GOT3 (cell line): ENCODE measurements around the gene IQCE.

Experiments
- DNase-seq: peaks from one replicate; lab custom pipeline; 2025; ENCODE audit warnings: mixed read lengths; lab: John Stamatoyannopoulos, UW

Gene IQCE

DNA sequence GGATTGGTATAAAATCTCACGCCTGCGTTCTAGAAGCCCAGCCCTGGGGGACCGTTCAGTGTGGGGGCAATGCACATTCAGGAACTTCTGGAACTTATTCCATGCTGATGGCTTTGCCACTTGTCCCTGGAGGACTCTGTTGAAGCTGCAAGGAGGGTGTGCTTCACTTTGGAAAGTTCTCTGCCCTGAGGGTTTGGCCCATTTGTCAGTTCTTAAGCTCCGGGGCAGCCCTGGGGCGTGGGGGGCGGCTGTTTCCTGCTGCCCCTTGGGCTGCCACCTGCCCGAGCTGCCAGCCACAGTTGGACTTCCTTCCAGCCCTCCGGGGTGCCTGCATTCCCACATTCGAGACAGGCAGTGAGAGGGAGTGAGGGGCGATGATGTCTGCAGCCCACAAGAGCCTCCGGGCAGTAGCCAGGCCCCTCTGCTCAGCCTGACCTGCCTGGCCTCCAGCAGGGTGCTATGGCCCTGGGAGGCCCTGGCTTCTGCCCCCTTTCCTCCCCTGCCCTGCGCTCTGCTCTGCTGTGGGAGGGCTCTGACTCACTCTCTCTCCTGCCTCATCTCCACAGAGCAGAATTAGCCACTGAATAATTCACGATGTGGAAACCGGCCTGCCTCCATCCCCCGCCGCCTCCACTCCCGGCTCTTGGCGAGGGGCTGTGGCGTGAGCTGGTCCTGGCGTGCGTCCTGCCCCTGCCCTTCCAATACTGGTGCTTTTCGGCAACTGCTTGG lies 74.9 kb downstream of the IQCE start:
- DNase-seq, result peak; percentile 60

DNA sequence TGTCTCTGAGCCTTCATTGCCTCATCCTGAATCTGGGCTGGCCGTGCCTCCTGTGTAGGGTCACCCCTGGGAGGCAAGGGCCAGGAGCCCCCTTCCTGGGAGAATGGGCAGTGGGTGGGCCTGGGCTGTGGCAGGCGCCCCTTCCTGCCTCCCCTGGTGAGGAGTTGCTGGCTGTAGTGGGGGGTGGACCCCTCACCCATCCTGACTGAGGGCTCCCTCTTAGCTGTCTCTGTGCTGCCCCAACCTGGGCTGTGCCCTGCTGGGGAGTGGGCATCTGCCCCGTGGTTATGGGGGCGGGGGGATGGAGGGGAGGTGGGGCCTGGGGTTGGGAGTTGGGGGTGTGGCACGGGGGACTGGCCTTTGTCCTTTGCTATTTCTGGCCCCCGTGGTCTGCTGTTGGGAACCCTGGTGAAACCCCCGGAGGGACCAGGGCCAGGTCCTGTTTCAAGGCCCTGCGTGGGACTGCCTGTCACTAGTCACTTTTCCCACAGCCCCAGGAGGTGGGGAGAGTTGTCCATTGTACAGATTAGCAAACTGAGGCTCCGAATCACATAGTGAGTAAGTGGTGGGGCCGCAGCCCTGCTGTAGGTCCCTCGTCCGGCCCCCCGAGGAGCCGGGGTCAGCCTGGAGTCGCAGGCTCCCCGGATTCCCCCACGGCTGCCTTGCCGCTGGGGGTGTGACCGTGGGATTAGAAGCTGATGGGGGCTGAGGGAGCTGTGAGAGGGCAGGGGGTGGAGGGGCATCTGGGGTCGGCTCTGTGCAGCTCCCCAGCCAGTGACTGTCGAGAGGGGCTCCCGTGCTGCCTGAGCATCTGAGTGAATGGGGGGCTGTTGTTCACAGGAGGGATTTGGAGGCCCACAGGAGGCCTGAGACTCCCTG lies 75.7 kb downstream of the IQCE start:
- no peak for DNase-seq

- DNase-seq, result no peak
Observed at GRCh38 chr7:2635148-2635668, 76.4 kb downstream of the IQCE start.

GRCh38 chr7:2635810-2636701 lies 77.3 kb downstream of the IQCE start:
- no peak for DNase-seq

GRCh38 chr7:2637066-2637471 lies 78.3 kb downstream of the IQCE start:
- DNase-seq, result no peak

DNA sequence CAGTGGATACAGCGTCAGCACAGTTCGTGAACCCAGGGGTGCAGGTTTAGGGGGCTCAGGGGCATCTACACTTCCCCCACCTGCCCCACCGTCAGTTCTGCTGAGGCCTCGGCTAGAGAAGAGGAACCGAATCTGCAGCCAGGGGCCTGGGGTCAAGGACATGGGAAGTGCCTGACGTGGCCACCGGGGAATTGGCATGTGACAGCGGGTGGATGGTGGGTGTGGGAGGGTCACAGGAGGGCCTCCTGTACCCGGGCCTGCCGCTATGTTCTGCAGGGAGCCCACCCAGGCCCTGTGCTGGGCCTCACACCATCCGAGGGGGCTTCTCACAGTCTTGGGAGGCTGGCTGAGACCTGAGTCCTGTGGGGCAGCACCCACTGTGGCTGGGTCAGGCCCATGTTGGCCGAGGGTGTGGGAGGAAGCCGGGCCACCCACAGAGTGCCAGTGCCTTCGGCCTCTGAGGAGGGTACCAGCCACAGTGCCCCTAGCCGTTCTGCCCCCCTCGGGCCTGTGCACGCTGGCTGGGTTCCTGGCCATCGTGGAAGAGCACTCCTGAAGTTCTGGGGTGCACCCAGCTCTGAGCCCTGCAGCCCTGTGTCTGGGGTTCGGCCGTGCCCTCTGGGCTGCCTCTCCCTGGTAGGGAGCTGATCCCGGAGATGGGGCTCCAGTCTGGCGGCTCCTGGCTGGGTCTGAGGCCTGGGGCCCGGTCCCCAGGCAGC lies 78.9 kb downstream of the IQCE start:
- no peak for DNase-seq

GRCh38 chr7:2638224-2638991 lies 79.6 kb downstream of the IQCE start:
- DNase-seq, result no peak

- no peak for DNase-seq
Observed at GRCh38 chr7:2639181-2639681, 80.5 kb downstream of the IQCE start.

DNA sequence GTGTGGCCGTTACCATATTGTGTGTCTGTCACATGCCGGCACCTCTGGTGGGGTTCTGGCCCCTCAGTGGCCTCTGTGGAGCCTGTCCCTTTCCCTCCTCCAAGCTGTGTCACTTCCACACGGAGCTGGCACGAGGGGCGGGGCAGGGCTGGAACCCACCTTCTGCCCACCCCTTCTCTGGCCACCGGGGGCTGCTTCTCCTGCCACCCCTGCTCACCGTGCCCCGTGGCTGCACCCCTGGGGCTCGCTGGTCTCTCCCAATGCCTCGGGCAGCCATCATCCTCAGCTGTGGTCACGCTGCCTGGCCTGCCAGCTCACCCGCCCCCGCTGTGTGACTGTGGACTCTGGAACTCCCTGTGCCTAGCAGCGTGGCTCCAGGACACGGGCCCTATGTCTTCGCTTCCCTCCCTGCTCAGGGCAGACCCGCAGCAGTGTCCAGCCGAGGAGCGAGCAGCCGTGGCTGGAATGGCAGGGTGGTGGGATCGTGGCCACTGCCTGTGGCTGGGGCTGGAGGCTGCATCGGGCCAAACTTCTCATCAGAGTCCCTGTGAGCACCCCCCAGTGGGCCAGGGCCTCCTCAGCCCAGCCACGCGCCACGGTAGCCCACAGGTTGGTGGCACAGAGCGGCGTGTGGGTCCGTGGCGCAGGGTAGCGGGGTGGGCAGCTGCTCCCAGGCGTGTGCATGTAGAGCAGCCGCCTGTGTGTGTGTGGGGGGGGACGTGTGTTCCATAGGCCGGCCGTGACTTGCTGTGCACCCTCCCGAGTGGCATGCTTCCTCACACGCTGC lies 81.1 kb downstream of the IQCE start:
- no peak for DNase-seq

DNA sequence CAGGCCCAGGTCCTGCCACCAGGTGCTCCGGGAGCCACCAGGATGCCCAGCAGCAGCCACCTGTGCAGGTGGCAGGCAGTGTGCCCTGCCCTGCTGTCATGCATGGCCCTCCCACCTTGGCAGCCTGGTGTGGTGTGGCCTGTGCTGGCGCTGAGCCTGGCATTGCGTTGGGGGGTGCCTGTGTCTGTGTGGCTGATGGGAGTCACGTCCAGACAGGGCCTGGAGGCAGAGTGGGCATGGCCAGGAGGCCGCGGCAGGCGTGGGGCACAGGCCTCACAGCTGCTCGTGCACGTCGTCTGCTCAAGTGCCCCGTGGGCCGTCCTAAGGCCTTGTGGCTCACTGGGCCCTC lies 81.7 kb downstream of the IQCE start:
- DNase-seq, result no peak

- DNase-seq, result no peak
Observed at GRCh38 chr7:2640846-2641316, 82.1 kb downstream of the IQCE start.

GRCh38 chr7:2641406-2642393 lies 82.9 kb downstream of the IQCE start:
- no peak for DNase-seq

DNA sequence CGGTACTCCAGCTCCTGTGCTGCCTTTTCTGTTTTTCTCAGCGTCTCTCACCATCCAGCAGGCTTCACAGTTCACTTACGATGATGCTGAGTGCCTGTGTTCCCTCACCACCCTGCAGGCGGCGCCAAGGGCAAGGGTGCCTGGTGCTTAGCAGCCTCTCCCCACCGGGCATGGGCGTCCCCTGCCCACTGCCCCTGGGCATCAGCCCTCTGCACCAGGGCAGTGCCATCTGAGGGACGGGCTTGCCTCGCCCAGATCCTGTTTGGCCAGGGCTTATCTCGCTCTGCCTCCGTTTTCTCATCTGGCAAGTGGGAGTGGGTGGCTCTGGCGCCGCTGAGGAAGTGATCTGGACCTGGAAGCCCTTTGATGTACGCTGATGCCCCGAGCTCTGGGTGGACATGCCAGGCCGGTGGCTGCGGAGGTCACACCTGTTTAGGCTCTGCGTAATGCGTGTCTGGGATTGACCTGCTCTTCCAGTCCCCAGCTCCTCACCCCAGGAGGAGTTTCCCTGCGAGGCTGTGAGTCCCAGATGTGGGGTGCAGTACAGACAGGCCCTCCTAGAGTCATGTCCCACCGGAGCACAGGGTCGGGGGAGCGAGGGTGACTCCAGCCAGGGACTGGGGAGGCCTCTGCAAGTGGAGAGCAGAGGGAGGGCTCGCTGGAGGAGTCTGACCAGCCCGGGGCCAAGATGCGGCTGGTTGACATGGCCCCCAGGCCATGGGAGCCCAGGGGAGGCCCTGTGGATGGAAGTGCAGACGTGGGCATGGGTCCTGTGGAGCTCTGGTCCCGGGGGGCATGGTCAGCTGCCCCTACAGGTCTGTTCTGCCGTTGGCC lies 84.8 kb downstream of the IQCE start:
- DNase-seq, result no peak

DNA sequence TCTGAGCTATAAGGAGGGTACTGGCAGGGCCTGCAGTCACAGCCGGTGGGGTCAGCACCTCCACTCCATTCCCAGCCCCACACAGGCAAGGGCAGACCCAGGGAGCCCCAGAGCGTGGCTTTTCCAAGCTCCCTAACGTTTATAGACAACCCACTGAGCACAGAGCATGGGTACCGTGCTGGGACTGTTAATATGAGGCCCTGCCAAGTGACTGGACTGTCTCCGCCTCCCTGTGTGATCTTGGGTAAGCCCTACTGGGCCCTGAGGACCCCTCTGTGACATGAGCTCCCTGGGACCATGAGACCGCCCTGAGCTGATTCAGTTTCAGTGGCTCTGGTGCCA lies 85.4 kb downstream of the IQCE start:
- no peak for DNase-seq

DNA sequence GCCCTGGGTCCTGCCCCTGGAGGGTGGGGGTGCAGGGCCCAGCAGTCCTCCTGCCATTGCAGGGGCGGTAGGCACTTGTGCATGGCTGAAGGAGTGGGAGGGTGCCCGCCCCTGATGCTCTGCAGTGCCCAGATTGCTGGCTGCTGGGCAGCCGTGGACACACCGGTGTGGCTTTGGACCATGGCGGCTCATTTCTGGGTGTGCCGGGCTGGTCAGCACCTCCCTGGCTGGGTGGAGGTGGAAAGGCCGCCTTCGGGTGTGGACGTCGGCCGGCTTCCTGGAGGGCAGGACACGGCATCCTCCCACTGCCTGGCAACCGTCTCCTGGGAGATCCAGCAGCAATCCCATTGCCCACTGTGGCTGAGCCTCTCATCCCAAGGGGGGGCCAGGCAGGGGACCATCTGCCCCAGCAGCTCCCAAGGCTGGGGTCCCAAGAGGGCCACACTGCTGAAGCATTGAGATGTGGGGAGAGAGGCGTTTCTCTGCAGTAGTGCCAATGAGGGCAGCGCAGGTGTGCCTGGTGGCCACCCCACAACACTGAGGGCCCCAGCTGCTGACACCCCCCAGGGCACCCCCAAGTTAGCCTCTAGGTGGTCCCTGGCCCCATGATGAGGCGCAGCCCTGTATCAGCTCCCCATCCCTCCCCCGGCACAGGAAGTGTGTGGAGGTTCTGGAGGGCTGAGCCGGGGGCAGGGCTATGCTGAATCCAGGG lies 85.9 kb downstream of the IQCE start:
- no peak for DNase-seq

DNA sequence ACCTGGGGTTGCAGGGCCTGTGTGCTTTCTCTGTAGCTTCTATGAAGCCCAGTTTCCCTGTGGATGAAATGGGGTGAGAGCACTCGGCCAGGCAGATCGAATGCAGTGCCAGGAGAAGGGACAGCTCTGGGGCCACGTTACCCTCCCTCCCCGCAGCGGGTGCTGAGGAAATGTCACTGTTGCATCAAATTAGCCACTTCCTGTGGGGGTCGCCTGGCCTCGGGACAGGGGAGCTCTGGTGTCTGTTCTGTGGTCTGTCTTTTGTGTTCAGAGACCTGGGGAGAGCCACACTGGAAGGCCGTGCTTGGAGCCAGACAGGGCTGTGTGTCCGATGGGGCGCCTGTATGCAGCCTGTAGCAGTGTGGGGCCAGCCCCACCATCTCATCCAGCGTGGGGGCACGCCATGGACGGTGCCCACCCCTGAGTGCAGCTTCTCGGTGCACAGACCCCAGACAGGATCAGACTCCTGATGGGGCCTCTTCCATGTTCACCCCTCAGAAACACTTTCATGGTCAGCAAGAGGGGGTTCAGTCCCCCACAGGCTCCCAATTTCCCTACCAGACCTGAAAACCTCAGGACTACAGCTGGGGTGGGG lies 86.6 kb downstream of the IQCE start:
- DNase-seq, result no peak

GRCh38 chr7:2646336-2646679 lies 87.5 kb downstream of the IQCE start:
- no peak for DNase-seq
